ENCODE data around the gene CBX2.
"Not testable (repeated sequence)": the region's sequence is repeated elsewhere in the genome, so short reads cannot be mapped to it uniquely, and the experiment has no call there.

The CBX2 gene

DNA sequence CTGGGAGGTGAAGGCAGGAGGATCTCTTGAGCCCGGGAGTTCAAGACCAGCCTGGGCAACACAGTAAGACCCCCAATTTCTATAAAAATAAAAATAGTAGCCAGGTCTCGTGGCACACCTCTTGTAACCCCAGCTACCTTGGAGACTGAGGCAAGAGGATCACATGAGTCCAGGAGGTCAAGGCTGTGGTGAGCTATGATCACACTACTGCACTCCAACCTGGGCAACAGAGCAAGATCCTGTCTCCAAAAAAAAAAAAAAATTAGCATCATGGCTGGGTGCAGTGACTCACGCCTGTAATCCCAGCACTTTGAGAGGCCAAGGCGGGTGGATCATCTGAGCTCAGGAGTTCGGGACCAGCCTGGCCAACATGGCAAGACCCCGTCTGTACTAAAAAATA, 6.7 kb upstream of the CBX2 start:
- in situ Hi-C loops (cut with HindIII; ENCODE audit: low sequenced_read_pairs) = no loop called here
- no peak overlapping the region for H3K4me3 ChIP-seq (ENCODE audit: low read depth, low read length)
- no peak for DNase-seq (ENCODE audit: low read depth, low spot score)
- TF ChIP-seq, protein P1, sequence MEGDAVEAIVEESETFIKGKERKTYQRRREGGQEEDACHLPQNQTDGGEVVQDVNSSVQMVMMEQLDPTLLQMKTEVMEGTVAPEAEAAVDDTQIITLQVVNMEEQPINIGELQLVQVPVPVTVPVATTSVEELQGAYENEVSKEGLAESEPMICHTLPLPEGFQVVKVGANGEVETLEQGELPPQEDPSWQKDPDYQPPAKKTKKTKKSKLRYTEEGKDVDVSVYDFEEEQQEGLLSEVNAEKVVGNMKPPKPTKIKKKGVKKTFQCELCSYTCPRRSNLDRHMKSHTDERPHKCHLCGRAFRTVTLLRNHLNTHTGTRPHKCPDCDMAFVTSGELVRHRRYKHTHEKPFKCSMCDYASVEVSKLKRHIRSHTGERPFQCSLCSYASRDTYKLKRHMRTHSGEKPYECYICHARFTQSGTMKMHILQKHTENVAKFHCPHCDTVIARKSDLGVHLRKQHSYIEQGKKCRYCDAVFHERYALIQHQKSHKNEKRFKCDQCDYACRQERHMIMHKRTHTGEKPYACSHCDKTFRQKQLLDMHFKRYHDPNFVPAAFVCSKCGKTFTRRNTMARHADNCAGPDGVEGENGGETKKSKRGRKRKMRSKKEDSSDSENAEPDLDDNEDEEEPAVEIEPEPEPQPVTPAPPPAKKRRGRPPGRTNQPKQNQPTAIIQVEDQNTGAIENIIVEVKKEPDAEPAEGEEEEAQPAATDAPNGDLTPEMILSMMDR (IDR thresholded peaks at IDR 0.05; ENCODE audit: low read depth, low read length) = no peak

DNA sequence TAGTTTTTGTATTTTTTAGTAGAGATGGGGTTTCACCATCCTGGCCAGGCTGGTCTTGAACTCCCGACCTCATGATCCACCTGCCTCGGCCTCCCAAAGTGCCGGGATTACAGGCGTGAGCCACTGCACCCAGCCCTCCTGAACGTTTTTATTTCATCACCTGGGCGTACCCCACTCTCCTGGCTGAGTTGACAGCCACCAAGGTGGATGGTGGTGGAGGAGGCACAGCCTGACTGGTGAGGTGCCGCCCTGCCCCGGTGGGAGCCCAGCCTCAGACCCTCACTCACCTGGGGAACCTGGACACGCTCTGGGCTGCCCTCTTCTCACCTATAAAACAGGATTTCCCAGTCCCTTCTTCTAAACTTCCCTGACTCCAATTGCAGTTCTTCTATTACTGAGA, 5.2 kb upstream of the CBX2 start:
- DNase-seq (ENCODE audit: low read depth, low spot score); in situ Hi-C loops (cut with HindIII; ENCODE audit: low sequenced_read_pairs); H3K4me3 ChIP-seq (ENCODE audit: low read depth, low read length): not testable (repeated sequence)

DNA sequence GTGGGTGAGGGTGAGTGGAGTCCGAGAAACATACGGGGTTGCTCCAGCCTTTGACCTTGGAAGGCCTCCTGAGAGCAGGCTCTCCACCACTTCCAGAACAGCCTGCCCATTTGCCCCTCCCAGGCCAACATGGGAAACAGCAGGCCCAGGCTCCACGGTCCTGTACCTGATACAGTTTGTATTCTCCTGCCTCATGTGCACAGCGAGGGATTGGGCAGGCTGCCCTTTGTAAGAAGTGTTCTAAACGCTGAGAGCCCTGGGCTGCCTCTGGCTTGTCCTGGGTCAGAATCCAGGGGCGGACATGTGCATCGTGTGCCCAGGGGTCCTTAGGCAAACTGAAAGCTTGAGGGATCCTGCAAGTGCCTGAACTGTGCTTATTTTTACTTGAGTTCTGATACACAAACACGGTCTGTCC, 3.4 kb upstream of the CBX2 start:
- H3K4me3 ChIP-seq (ENCODE audit: low read depth, low read length) = no peak overlapping the region
- TF ChIP-seq, protein P1 (IDR thresholded peaks at IDR 0.05; ENCODE audit: low read depth, low read length) = no peak
- no peak for DNase-seq (ENCODE audit: low read depth, low spot score)
- in situ Hi-C loops (cut with HindIII; ENCODE audit: low sequenced_read_pairs) = no loop called here

DNA sequence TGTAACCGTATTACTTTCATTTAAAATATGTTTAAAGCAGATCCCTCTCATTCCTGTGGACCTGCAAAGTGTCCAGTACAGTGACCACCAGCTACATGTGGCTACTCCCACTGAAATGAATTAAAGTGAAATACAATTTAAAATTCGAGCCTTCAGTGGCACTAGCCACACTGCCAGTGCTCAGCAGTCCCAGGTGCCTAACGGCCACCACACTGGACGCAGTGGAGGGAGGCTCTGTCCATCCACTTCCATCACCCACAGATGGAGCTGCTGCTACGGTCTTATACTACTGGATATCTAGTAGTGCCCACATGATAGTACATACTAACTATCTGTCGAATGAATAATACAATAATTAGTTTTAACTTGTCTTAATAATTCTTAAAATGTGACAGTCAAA, 2.3 kb upstream of the CBX2 start:
- no peak for DNase-seq (ENCODE audit: low read depth, low spot score)
- H3K4me3 ChIP-seq (ENCODE audit: low read depth, low read length) = no peak overlapping the region
- TF ChIP-seq, protein P1 (IDR thresholded peaks at IDR 0.05; ENCODE audit: low read depth, low read length) = no peak
- in situ Hi-C loops (cut with HindIII; ENCODE audit: low sequenced_read_pairs) = loop anchor here (25.0 kb wide), 1 partner anchor 212 kb away; no protein-coding TSS in a partner anchor

DNA sequence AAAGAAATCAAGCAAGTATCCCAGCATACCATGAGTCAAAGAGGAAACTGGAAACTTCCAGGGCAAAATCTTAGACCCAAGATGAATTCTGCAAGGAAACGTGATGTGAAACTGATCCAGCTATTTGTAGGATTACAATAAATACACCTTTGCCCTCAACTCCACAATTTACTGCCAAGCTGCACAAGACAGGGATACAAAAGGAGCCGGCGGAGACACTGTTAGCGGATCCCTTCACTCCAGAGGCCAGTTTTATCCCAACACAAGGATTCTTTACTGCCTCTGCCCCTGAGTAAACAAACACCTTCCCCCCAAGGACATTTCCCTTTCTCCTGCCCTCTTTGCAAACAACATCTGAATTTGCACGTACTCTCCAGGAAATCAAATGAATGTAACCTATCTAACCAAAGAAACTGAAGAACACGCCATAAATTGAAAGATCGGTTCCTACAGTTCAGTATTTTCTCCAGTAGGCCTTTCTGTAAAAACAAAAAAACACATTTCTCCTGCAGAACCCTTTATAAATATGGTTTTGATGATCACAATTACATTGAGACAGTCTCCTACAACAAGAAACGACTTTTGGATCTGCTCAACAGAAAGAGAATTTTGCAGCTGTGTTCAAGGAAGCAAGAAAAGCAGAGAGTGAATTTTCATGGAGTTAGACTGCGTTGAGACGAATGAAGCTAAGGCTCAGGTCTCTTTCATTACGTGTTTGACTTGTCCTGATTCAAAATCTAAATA, 1.4 kb upstream of the CBX2 start:
- in situ Hi-C loops (cut with HindIII; ENCODE audit: low sequenced_read_pairs) = loop anchor here (25.0 kb wide), 1 partner anchor 211 kb away; no protein-coding TSS in a partner anchor
- no peak overlapping the region for H3K4me3 ChIP-seq (ENCODE audit: low read depth, low read length)
- TF ChIP-seq, protein P1 (IDR thresholded peaks at IDR 0.05; ENCODE audit: low read depth, low read length) = no peak
- DNase-seq (ENCODE audit: low read depth, low spot score) = no peak

DNA sequence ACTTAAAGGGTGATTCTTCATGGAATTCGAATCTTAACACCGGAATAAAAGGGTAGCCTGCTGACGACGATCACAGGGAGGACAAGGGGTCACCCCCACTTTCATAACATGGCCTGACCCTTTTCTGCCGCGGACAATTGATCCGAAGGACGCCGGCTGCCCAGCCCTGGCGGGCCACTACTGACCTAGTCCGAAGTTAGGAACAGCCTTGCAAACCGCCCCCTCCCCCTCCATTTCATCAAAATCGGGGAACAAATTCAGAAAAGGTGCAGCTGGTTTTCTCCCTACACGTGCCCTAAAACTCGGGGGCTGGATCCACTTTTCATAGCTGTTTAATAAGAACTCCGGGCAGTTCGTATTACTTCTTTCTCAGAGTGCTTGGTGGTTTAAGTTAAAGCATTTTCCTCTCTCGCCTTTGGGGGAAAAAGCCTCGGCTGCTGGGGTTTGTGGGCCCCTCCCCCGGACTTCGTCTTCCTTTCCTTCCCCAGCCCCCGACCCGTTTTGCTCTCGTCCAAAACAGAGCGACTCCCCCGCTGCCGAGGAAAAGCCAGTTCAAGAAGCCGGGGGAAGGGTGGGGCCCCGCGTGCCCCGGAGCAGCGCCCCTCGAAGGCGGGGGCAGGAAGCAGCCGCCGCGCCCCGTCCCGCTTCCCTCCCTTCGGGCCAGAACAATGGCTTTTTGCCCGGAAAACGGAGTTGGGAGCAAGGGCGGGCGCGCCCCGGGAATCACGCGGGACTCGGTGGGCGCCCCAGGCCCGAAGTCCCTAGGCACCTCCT, 641 bp upstream of the CBX2 start:
- in situ Hi-C loops (cut with HindIII; ENCODE audit: low sequenced_read_pairs) = loop anchor here (25.0 kb wide), 1 partner anchor 210 kb away; no protein-coding TSS in a partner anchor
- H3K4me3 ChIP-seq (ENCODE audit: low read depth, low read length) = peak overlapping the region; percentile 32
- TF ChIP-seq, protein P1 (IDR thresholded peaks at IDR 0.05; ENCODE audit: low read depth, low read length) = peak; percentile 36
- DNase-seq (ENCODE audit: low read depth, low spot score) = no peak
